SW 1271 (cell line): Measurements from ENCODE around the gene VKORC1.

Experiments
- DNase-seq, 2 experiments: peaks; one replicate each; lab custom pipeline; 2025; lab: John Stamatoyannopoulos, UW

Gene VKORC1

DNA sequence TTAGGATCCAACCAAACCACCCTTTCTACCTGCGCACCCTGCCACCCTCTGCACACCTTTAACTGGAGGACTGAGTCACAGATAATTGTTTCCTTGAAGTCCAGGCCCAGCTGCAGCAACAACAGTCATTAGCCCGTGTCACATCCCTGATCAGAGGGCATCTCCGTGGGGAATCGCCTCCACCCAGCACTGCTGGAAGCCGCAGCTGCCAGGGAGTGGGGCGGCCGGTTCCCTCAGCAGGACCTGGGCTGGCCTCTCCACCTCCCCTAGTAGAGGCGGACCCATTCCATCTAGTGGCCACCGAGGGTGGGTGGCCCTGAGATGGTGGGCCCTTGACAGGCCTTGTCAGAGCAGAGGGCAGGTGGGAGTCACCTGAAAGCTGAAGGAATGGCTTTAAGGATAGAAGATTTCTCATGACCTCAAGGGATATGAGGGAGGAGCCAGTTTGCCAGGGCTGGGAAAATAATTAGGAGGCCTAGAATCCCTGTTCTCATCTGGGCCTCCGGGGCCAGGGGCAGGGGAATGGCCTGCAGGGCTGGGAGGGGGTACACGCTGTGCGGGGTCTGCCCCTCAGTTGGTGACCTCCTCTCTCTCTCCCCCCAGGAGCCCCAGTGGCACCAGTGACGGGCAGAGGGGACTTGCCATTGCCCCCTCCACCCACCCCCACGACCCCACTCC, 12.1 kb downstream of the VKORC1 start:
- DNase-seq = no peak

DNA sequence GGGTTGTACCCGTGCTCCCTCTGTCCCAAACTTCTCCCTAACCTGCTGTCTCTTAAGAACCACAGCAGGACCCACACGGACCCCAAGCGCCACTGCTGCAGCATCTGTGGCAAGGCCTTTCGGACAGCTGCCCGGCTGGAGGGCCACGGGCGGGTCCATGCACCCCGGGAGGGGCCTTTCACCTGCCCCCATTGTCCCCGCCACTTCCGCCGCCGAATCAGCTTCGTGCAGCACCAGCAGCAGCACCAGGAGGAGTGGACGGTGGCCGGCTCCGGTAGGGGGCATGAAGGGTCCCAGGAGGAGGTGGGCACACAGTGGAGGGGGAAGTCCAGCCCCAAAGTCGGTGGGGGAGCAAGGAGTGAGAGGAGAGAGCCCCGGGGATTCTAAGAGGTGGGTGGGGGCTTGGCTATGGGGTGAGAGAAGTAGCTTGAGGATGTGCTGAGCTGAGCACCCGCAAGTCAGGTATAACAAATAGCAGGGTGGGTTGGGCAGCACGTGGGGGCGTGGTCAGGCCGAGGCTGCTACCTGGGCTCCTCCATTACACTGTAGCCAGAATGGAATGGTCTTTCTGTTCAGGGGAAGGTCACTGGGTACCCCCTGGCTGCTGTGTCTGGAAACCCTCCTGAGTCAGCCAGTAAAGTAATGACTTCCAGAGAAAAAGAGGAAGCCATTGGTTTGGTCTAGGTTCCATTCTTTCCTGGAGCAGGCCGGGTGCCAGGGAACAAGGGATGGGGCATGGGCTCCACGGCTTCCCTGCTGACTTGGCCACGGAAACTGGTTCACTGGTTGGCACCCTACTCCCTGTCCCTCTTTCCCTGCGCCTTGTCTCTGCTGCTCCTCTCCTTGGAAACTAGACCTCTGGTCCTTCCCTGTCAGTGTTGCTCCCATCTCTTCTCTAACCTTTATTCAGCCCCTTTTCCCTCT, 12.9 kb downstream of the VKORC1 start:
- DNase-seq = no peak

DNA sequence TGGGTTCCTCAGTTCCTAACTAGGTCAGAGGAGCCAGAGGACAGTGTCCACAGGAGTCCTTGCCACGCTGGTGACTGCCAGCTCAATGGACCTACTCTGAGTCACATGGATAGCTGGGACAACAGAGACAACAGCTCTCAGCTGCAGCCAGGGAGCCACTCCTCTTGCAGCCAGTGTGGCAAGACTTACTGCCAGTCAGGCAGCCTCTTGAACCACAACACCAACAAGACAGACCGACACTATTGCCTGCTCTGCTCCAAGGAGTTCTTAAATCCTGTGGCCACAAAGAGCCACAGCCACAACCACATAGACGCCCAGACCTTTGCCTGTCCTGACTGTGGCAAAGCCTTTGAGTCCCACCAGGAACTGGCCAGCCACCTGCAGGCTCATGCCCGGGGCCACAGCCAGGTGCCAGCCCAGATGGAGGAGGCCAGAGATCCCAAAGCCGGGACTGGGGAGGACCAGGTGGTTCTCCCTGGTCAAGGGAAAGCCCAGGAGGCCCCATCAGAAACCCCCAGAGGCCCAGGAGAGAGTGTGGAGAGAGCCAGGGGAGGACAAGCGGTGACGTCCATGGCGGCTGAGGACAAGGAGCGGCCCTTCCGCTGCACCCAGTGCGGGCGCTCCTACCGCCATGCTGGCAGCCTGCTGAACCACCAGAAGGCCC, 13.7 kb downstream of the VKORC1 start:
- DNase-seq = no peak

DNA sequence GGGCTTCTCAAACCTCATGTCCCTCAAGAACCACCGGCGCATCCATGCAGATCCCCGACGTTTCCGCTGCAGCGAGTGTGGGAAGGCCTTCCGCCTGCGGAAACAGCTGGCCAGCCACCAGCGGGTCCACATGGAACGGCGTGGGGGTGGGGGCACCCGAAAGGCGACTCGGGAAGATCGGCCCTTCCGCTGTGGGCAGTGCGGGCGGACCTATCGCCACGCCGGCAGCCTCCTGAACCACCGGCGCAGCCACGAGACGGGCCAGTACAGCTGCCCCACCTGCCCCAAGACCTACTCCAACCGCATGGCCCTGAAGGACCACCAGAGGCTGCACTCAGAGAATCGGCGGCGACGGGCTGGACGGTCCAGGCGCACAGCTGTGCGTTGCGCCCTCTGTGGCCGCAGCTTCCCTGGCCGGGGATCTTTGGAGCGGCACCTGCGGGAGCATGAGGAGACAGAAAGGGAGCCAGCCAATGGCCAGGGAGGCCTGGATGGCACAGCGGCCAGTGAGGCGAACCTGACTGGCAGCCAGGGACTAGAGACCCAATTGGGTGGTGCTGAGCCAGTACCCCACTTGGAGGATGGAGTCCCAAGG, 14.5 kb downstream of the VKORC1 start:
- DNase-seq = no peak

DNA sequence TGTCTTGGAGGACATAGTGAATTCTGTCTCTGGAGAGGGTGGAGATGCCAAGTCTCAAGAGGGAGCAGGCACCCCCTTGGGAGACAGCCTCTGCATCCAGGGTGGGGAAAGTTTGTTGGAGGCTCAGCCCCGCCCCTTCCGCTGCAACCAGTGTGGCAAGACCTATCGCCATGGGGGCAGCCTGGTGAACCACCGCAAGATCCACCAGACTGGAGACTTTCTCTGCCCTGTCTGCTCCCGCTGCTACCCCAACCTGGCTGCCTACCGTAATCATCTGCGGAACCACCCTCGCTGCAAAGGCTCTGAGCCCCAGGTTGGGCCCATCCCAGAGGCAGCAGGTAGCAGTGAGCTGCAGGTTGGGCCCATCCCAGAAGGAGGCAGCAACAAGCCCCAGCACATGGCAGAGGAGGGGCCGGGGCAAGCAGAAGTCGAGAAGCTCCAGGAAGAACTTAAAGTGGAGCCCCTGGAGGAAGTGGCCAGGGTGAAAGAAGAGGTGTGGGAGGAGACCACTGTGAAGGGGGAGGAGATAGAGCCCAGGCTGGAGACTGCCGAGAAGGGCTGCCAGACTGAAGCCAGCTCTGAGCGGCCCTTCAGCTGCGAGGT, 15.2 kb downstream of the VKORC1 start:
- DNase-seq = no peak

DNA sequence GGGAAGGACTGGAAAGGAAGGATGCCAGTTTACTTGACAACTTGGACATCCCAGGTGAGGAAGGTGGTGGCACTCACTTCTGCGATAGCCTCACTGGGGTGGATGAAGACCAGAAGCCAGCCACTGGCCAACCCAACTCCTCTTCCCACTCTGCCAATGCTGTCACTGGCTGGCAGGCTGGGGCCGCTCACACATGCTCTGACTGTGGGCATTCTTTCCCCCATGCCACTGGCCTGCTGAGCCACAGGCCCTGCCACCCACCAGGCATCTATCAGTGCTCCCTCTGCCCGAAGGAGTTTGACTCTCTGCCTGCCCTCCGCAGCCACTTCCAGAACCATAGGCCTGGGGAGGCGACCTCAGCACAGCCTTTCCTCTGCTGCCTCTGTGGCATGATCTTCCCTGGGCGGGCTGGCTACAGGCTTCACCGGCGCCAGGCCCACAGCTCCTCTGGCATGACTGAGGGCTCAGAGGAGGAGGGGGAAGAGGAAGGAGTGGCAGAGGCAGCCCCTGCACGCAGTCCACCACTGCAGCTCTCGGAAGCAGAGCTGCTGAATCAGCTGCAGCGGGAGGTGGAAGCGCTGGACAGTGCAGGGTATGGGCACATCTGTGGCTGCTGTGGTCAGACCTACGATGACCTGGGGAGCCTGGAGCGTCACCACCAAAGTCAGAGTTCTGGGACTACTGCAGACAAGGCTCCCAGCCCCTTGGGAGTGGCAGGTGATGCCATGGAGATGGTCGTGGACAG, 15.8 kb downstream of the VKORC1 start:
- DNase-seq = no peak

DNA sequence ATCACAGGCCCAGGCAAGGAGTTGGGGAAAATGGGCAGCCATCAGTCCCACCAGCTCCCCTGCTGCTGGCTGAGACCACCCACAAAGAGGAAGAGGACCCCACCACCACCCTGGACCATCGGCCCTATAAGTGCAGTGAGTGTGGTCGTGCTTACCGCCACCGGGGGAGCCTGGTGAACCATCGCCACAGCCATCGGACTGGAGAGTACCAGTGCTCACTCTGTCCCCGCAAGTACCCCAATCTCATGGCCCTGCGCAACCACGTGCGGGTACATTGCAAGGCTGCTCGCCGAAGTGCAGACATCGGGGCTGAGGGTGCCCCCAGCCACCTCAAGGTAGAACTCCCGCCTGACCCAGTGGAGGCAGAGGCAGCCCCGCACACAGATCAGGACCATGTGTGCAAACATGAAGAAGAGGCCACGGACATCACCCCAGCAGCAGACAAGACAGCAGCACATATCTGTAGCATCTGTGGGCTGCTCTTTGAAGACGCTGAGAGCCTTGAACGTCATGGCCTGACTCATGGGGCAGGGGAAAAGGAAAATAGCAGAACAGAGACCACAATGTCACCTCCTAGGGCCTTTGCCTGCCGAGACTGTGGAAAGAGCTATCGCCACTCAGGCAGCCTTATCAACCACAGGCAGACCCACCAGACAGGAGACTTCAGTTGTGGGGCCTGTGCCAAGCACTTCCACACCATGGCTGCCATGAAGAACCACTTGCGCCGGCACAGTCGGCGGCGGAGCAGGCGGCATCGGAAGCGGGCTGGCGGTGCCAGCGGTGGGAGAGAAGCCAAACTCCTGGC, 16.8 kb downstream of the VKORC1 start:
- DNase-seq = no peak

DNA sequence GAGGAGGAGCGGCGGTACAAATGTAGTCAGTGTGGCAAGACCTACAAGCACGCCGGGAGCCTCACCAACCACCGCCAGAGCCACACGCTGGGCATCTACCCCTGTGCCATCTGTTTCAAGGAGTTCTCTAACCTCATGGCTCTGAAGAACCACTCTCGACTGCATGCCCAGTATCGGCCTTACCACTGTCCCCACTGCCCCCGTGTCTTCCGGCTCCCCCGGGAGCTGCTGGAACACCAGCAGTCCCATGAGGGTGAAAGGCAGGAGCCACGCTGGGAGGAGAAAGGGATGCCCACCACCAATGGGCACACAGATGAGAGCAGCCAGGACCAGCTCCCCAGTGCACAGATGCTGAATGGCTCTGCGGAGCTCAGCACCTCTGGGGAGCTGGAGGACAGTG, 17.6 kb downstream of the VKORC1 start:
- no peak for DNase-seq

DNA sequence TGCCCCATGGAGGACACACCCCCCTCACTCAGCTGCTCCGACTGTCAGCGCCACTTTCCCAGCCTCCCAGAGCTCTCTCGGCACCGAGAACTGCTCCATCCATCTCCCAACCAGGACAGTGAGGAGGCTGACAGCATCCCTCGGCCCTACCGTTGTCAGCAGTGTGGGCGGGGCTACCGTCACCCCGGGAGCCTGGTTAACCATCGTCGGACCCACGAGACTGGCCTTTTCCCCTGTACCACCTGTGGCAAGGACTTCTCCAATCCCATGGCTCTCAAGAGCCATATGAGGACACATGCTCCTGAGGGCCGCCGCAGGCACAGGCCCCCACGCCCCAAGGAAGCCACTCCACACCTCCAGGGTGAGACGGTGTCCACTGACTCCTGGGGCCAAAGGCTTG, 18.3 kb downstream of the VKORC1 start:
- DNase-seq = no peak

DNA sequence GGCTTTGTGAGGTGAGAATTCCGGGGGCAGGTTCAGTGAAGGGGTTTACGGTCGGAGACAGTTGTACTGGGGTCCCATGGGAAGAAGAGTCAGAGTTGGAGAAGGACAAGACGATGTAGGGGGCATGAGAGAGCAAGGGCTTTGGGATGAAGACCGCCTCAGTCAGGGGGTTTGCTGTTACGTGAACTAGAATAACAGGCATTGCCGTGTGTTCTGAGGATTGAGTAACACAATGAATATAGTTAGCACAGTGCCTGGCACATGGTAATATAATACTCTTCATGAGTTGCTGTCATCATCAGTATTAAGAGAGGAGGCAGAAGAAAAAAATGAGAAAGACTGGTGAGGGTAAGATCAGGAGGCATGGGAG, 19.8 kb downstream of the VKORC1 start:
- no peak for DNase-seq

DNA sequence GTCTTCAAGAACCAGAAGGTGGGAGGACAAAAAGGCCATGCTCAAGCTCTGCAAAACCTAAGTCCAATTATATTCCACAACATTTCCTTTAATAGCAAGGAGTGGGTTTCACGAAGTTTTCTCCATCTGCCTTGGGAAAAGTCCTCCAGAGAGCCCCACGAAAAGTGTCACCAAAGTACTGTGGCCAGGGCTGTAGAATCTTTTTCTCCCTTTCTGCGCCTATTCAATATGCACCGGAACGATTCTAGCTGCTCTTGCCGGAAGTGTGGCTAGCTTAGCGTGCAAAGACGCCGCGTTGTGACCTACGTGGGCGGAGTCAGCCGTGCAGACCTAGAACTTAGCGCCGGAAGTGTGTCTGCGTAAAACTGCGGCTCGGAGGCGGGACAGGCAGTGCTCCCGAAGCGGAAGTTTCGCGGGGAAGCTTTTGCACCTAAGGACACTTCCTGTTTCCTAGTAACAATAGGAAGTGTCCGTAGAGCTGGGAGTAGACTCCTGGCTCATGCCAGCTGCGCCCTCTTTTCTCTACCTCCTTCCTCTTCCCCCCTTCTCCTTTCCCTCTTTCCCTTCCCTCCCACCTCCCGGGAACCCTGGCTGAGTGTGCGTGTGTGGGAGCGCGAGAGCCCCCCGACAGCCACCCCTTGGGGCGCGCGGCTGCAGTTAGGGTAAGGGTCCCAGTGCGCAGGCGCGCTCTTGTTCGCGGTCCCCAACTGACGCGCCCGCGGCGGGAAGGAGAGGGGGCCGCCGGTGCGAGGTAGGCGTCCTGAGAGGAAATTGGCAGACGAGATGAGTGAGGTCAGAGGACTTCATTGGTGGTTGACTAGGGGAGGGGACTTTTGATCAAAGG, 20.4 kb downstream of the VKORC1 start, which contains the start of the genes ZNF646 and ZNF668:
ZNF646 (plus strand) TSS at position 453 of the 844 bp plus-strand sequence. CDS start 1,903 bp downstream, outside the sequence.
ZNF668 (minus strand) TSS at position 271 of the 844 bp plus-strand sequence. CDS start 9,781 bp downstream, outside the sequence.
- peak; percentile 95 to 99 for DNase-seq

DNA sequence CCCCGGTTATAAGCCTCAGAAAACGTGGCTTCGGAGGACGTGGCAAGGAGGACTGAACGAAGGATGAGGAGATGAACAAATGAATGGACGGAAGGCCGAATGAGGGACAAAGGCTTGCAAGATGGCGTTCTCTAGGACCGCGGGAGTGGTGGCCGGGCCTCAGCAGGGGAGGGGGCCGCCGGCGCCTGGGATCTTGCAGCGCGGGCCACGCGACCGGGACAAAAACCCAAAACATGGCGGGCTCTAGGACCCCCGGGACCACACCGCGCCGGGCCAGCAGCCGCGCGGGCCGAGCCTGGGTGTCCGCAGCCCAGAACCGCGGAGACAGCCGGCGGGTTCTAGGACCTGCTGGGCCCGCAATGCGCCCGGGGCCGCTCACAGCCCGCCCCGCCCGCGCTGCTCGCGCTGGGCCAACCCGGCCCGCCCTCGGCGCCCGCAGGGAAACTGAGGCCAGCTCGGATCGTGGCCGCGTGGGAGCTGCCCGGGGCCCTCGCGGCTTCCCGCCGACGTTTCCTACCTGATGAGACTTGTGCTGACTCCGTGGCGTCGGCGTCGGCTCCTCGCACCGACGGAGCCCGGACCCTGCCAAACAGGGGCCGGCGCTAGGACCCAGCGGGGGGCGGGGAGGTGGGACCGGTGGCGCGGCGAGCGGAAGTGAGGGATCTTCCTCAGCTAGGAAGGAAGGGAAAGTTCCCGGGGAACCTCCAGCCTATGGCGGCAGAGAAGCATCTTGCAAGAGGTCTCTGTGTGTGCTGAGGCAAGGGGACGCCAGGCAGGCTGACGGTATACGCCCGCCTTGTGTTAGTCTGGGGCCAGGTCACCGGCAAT, 21.2 kb downstream of the VKORC1 start:
- DNase-seq = peak; percentile 79 to 84

DNA sequence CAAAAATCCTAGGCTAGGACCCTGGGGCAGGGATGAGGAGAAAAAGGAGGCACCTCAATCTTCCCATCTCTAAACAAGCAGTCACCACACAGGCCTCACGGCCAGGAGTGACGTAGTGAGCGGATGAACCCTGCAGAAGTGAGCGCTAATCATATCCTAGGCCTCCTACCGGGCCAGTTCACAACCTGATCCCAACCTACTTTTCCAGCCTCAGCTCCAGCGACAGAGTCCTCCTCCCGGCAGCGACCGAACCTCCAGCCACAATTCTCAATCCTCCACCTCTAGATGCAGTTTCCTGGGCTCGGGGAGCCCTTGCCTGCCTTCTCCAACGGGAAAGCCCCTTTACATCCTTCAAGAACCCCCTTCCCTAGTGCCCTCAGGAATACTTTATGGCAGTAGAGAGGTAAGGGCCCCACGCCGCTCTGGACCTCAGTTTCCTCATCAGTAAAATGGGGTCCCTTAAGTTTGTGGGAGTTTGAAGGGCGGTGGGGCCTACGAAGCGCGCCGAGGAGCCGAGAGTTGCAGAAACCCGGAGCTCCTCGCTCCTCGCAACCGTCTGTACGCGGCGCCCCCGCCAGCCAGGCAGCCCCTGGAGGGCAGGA, 22.0 kb downstream of the VKORC1 start:
- no peak for DNase-seq

DNA sequence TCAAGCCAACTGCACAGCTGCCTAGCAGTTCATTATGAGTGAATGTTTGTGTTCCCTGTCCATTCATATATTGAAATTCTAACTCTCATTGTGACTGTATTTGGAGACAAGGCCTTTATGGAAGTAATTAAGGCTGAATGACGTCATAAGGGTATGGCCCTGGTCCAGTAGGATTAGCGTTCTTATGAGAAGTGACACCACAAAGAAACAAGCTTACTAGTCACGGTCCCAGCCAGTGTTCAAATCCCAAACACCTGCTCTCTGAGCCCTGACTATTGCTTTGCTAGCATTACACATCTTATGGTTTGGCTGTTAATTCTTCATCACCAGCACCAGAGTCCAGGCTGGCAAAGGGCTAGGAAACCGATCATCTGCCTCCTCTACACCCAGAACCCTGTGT, 22.7 kb downstream of the VKORC1 start:
- no peak for DNase-seq

DNA sequence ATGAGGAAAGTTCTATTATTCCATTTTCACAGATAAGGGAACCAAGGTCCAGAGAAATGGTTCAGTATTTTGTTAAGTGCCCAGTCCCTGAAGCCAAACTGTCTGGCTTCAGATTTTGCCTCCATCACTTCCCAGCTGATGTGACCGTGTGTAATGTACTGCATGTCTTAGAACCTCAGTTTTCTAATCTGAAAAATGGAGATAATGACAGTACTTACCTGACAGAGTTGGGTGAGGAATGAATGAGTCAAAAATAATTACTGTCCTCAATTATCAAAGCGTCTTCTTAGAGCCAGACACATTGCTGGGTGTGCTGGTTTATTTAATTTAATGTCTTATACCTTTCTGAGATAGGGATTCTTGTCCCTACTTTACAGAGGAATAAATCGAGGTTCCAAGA, 27.3 kb downstream of the VKORC1 start:
- no peak for DNase-seq

DNA sequence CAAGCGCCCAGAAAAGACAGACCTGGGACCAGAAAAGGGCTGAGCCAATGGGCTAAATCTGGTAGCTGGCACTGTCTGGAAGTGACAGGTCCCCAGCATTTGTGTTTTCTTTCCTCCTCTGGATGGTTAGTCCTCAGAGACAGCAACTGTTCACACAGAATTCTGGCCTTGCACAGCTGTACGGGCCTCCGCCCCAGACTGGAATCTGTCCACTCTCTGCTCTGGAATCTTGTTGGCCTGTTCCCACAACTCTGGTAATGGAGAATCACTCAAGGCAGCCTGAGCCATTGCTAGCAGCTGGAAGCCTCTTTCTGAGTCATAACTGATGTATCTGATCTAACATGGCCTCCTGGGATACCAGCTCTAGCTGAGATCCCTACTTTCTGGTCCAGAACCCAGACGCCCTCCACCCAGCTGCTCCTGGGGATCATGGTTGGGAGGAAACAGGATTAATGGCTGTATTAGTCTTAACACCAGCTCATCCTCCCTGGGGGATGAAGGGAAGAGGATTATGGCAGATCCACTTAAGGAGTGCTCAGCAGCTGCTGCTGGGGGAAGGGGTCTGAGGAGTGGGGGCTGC, 29.6 kb downstream of the VKORC1 start:
- DNase-seq = peak; percentile 58 to 80

DNA sequence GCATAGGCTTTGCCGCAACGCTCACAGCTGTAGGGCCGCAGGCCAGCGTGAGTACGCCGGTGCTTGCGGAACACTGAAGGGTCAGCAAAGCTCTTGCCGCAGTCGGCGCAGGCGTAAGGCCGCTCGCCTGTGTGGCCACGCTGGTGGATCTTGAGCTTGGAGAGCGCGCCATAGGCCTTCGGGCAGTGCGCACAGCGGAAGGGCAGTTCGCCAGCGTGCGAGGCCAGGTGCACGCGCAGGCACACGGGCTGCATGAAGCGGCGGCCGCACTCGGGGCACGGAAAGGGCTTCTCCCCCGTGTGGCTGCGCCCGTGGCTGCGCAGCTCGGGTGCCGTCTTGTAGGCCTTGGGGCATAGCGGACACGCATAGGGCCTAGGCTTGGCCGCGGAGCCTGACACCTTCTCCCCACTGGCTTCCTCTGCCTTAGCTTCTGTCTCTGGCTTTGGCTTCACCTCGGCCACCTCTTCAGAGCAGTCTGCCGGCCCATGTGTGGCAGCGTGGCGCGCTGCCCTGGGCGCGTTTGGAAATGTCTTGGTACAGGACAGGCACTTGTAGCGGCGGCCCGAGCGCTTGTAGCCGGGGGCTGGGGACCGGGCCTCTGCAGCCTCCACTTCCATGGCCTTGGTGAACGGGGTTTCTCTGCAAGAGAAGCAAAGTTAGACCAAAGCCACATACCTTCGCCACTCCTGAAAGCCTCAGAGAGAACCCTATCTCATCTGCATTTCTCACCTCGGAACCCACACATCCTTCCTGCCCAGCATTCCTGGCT, 30.6 kb downstream of the VKORC1 start:
- no peak for DNase-seq
